OCI-LY1 (cell line): ENCODE results near the gene NUMBL.

Experiments used
- EZH2 ChIP-seq: fragments of 200-600 bp; sonication (generic), shearing (Covaris generic); IDR thresholded peaks from 2 replicates; pipeline ENCODE4 v1.8.0; 2017; ENCODE audit warnings: borderline replicate concordance, mixed run types, mild to moderate bottlenecking, antibody characterized with exemption, low read length, moderate library complexity, mixed read lengths
- TF ChIP-seq, protein P1 (sequence below): fragments of 200-600 bp; sonication (generic), shearing (Covaris generic); IDR thresholded peaks from 2 replicates; pipeline ENCODE4 v1.5.1; 2017; ENCODE audit warnings: mild to moderate bottlenecking, antibody characterized with exemption, low read length, moderate library complexity, mixed read lengths

DNA sequence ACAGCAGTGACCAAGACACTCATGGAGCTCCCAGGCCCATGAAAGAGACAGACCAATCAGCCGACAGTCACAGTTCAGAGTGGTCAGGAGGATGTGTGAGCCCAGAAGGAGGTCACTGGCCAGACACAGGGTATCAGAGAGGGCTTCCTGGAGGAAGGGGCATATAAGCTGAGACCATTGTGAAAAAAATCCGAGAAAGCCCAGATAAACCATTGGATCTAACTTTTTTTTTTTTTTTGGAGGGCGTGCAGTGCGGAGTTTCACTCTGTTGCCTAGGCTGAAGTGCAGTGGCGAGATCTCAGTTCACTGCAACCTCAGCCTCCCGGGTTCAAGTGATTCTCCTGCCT is 30.7 kb upstream of the NUMBL start:
- TF ChIP-seq, protein P1, sequence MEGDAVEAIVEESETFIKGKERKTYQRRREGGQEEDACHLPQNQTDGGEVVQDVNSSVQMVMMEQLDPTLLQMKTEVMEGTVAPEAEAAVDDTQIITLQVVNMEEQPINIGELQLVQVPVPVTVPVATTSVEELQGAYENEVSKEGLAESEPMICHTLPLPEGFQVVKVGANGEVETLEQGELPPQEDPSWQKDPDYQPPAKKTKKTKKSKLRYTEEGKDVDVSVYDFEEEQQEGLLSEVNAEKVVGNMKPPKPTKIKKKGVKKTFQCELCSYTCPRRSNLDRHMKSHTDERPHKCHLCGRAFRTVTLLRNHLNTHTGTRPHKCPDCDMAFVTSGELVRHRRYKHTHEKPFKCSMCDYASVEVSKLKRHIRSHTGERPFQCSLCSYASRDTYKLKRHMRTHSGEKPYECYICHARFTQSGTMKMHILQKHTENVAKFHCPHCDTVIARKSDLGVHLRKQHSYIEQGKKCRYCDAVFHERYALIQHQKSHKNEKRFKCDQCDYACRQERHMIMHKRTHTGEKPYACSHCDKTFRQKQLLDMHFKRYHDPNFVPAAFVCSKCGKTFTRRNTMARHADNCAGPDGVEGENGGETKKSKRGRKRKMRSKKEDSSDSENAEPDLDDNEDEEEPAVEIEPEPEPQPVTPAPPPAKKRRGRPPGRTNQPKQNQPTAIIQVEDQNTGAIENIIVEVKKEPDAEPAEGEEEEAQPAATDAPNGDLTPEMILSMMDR, result no peak
- TF ChIP-seq EZH2, result no peak
